HEK293T (cell line): Measurements from ENCODE around the gene ABHD12.

Experiments used
- CTCF ChIA-PET: fragments of 350-600 bp; formaldehyde crosslinking; extraction: SDS; loops from one replicate; lab custom pipeline; 2021; ENCODE audit warnings: antibody characterized with exemption, inconsistent platforms; lab: Yijun Ruan, JAX
- POLR2A ChIA-PET: fragments of 350-600 bp; formaldehyde crosslinking; extraction: SDS; loops from one replicate; lab custom pipeline; 2020; ENCODE audit warnings: antibody characterized with exemption, inconsistent platforms; lab: Yijun Ruan, JAX
- DNase-seq: peaks from one replicate; pipeline ENCODE4 v3.0.0; 2012; ENCODE audit warnings: mixed read lengths; ENCODE audit errors: extremely low spot score
- ARNT ChIP-seq: fragments of 450-650 bp; IDR thresholded peaks from 2 replicates; pipeline ENCODE4 v1.6.1; 2017; ENCODE audit warnings: mild to moderate bottlenecking
- BHLHE40 ChIP-seq: fragments of 450-650 bp; IDR thresholded peaks from 2 replicates; pipeline ENCODE4 v1.6.1; 2016; ENCODE audit warnings: mild to moderate bottlenecking, moderate library complexity, borderline replicate concordance
- CTBP1 ChIP-seq: fragments of 450-650 bp; IDR thresholded peaks from 2 replicates; pipeline ENCODE4 v1.6.1; 2016; ENCODE audit warnings: borderline replicate concordance
- ELF4 ChIP-seq: fragments of 450-650 bp; IDR thresholded peaks from 2 replicates; pipeline ENCODE4 v1.6.1; 2017; ENCODE audit warnings: antibody characterized with exemption
- FOXA1 ChIP-seq: fragments of 450-650 bp; IDR thresholded peaks from 2 replicates; pipeline ENCODE4 v1.6.1; 2016; ENCODE audit warnings: mild to moderate bottlenecking
- FOXK2 ChIP-seq: fragments of 450-650 bp; IDR thresholded peaks from 2 replicates; pipeline ENCODE4 v1.6.1; 2016; ENCODE audit warnings: mild to moderate bottlenecking
- FOXM1 ChIP-seq: fragments of 450-650 bp; IDR thresholded peaks from 2 replicates; pipeline ENCODE4 v1.6.1; 2017; ENCODE audit warnings: mild to moderate bottlenecking, borderline replicate concordance
- HDGF ChIP-seq: fragments of 450-650 bp; IDR thresholded peaks from 2 replicates; pipeline ENCODE4 v1.6.1; 2017; ENCODE audit warnings: antibody characterized with exemption, borderline replicate concordance
- L3MBTL2 ChIP-seq: fragments of 450-650 bp; conservative IDR thresholded peaks from 2 replicates; pipeline ENCODE4 v1.6.1; 2016; ENCODE audit warnings: mild to moderate bottlenecking
- LEF1 ChIP-seq: fragments of 450-650 bp; IDR thresholded peaks from 2 replicates; pipeline ENCODE4 v1.6.1; 2017; ENCODE audit warnings: mild to moderate bottlenecking, borderline replicate concordance
- NFRKB ChIP-seq: fragments of 450-650 bp; IDR thresholded peaks from 2 replicates; pipeline ENCODE4 v1.6.1; 2016; ENCODE audit warnings: mild to moderate bottlenecking, moderate library complexity
- SP1 ChIP-seq: fragments of 450-650 bp; IDR thresholded peaks from 2 replicates; pipeline ENCODE4 v1.6.1; 2017
- SUZ12 ChIP-seq: fragments of 450-650 bp; IDR thresholded peaks from 2 replicates; pipeline ENCODE4 v1.6.1; 2016; ENCODE audit warnings: mild to moderate bottlenecking
- TARDBP ChIP-seq: fragments of 450-650 bp; IDR thresholded peaks from 2 replicates; pipeline ENCODE4 v1.6.1; 2016
- ZNF384 ChIP-seq: fragments of 450-650 bp; IDR thresholded peaks from 2 replicates; pipeline ENCODE4 v1.6.1; 2016
- TF ChIP-seq, protein P1 (sequence below): fragments of 450-650 bp; IDR thresholded peaks from 2 replicates; pipeline ENCODE4 v1.6.1; 2016

The ABHD12 gene

DNA sequence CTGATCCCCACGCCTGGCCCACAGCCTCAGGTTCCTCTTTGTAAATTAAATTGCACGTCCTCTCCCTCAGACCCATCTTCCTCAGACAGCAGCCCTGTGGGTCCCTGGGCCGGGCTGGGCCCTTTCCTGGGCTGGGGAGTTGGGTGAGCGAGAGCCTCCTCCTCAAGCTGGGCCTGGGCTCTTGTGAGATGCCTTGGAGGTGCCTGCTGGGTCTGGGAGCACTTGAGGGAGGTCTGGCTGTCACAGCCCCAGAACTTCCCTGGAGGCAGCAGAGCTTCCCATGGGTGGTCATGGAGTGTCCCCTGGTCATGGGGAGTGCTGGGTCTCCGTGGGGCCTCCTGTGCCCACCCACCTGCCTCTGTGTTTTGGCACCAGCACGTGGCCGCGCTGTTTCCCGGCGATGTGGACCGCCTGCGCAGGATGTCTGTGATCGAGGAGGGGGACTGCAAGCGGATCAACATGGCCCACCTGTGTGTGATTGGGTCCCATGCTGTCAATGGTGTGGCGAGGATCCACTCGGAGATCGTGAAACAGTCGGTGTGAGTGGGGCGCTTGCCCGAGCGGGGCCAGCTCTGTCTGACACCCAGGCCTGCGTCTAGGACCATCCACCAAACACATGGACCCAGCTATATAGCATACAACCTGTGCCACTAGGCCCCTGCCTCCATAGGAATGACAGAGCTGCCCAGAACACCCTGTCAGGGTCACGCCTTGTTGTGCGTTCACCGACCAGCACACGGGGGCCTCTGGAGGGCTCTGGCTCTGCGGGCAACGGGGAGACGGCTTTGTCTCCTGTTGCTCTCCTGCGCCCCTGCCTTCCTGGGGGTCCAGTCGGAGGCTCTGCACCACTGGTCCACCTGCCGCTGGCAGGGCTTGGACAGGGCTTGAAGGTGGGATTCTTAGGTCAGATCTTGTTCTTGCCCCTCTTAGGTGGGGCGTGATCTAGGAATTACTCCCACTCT lies 109.8 kb downstream of the ABHD12 start:
- no peak for TF ChIP-seq SUZ12
- TF ChIP-seq L3MBTL2: no peak
- no peak for TF ChIP-seq ARNT
- TF ChIP-seq, protein P1, sequence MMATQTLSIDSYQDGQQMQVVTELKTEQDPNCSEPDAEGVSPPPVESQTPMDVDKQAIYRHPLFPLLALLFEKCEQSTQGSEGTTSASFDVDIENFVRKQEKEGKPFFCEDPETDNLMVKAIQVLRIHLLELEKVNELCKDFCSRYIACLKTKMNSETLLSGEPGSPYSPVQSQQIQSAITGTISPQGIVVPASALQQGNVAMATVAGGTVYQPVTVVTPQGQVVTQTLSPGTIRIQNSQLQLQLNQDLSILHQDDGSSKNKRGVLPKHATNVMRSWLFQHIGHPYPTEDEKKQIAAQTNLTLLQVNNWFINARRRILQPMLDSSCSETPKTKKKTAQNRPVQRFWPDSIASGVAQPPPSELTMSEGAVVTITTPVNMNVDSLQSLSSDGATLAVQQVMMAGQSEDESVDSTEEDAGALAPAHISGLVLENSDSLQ: no peak
- no peak for TF ChIP-seq FOXK2
- no peak for TF ChIP-seq HDGF
- TF ChIP-seq TARDBP: no peak
- TF ChIP-seq FOXM1: no peak
- no peak for TF ChIP-seq ZNF384
- TF ChIP-seq NFRKB: no peak
- TF ChIP-seq CTBP1: no peak
- TF ChIP-seq FOXA1: no peak
- TF ChIP-seq LEF1: no peak
- no peak for DNase-seq
- POLR2A ChIA-PET: interaction anchor here (1.2 kb wide), 1 partner anchor 32 kb away, joined by 3 read pairs; no protein-coding TSS in a partner anchor
- CTCF ChIA-PET: interaction anchor here (1.3 kb wide), 2 partner anchors 13 to 15 kb away, joined by 3 to 5 read pairs; no protein-coding TSS in a partner anchor

GRCh38 chr20:25280051-25280573 lies 110.5 kb downstream of the ABHD12 start:
- CTCF ChIA-PET: no interaction called here
- no peak for DNase-seq
- TF ChIP-seq CTBP1 (no peak), TARDBP (no peak), LEF1 (no peak), ARNT (no peak), L3MBTL2 (no peak), HDGF (no peak), FOXM1 (no peak), BHLHE40 (no peak), ZNF384 (no peak), FOXK2 (no peak), ELF4 (no peak), FOXA1 (no peak), NFRKB (no peak), SP1 (no peak)
- TF ChIP-seq, protein P1: no peak
- POLR2A ChIA-PET: interaction anchor here (1.2 kb wide), 1 partner anchor 31 kb away, joined by 3 read pairs; no protein-coding TSS in a partner anchor

DNA sequence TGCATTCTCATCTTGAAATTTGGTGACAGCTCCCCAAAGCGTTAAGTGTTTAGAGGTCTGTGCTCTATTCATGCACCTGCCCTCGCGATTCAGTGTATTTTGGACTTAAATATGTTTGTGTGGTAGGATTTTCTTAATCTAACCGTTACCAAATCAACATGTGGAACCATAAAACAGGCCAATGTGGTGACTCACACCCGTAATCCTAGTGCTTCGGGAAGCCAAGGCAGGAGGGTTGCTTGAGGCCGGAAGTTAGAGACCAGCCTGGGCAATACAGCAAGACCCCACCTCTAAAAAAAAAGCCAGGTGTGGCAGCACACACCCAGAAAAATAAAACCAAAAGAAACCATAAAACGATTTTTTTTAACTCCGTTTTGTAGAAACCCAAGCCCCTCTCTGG lies 111.2 kb downstream of the ABHD12 start:
- DNase-seq: no peak
- TF ChIP-seq TARDBP (no peak), HDGF (no peak), SP1 (no peak), SUZ12 (no peak)
- ChIA-PET CTCF (no interaction called here), POLR2A (no interaction called here)

DNA sequence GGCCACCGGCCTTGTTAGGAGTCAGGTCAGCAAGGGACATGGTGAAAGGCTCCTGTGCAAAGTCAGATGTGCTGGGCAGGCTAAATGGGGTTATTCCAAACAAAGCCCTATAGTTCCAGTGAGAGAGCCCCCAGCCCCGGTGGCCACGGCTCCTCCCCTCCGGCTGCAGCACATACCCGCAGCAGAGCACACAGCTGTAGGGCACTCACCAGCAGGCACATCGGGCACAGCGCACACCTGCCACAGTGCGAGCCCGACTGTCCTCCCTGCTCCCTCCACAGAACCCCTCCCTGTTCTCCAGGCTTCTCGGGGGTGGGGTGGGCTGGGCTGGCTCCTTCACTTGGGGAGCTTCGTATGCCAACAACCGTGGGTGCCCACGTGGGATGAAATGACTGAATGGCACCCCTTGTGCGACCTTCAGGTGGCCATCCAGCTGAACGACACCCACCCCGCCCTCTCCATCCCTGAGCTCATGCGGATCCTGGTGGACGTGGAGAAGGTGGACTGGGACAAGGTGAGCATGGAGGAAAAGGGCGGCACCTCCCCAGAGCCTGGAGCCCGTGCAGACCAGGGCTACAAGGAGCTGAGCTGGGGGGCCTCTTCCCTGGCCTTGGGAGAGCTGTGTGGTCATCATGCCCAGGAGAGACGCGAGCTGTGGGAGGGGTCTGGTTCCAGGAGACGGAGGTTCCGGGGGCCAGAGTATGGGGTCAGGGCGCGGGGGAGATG lies 111.8 kb downstream of the ABHD12 start:
- TF ChIP-seq HDGF (no peak), LEF1 (no peak), TARDBP (no peak), NFRKB (no peak), SUZ12 (no peak), ARNT (no peak), CTBP1 (no peak), SP1 (no peak), ZNF384 (no peak), FOXA1 (no peak), BHLHE40 (no peak), FOXM1 (no peak), ELF4 (no peak), L3MBTL2 (no peak), FOXK2 (no peak)
- TF ChIP-seq, protein P1: no peak
- ChIA-PET CTCF (no interaction called here), POLR2A (no interaction called here)
- DNase-seq: no peak

GRCh38 chr20:25277941-25278521 lies 112.6 kb downstream of the ABHD12 start:
- TF ChIP-seq CTBP1 (no peak), ZNF384 (no peak), SUZ12 (no peak), SP1 (no peak), ARNT (no peak), L3MBTL2 (no peak), HDGF (no peak), FOXA1 (no peak), BHLHE40 (no peak), NFRKB (no peak)
- TF ChIP-seq, protein P1: no peak
- ChIA-PET POLR2A (no interaction called here), CTCF (no interaction called here)
- DNase-seq: no peak
